Measurements from ENCODE around the gene SHC3. TPM values are rescaled to one million over a fixed set of nuclear protein-coding genes. Genes with fewer than 3 reads are reported as not detected.

Gene SHC3
- total RNA-seq, 6 donors from 2014 or later: 11.0 to 22.0 (median 14.0) TPM

DNA sequence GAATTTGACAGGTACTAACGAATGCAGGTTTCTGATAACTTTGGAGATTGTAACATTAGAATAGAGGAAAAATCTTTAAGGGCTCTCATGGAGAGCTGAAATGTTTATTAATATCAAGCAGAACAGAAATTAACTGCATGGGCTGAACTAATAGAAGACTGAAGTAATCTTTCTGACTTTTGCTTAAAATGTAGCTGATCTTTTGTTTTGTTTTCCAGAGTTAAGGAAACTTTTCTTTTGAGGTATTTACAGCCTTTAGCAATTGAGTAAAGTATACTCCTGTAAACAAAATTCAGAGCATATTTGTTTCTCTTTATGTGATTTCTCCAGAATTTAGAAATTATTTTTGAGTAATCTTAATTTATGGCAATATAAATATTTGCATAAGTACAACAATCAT is 43.9 kb downstream of the SHC3 start:
- no peak overlapping the region for H3K27ac ChIP-seq
- ATAC-seq (ENCODE audit: low FRiP score in 2 of 2) (no peak), DNase-seq (no peak)
- H3K4me1 ChIP-seq: peaks cover 0 to 9% (median 4%) of the 10 kb centered on the region in 4 donors
- H3K27me3 ChIP-seq: no peaks in the 10 kb centered on the region
- no peaks in the 10 kb centered on the region for H3K36me3 ChIP-seq
- TF ChIP-seq EP300 (IDR thresholded peaks at IDR 0.05) (no peak), POLR2A (IDR thresholded peaks at IDR 0.05) (no peak)
- TF ChIP-seq, protein P1, sequence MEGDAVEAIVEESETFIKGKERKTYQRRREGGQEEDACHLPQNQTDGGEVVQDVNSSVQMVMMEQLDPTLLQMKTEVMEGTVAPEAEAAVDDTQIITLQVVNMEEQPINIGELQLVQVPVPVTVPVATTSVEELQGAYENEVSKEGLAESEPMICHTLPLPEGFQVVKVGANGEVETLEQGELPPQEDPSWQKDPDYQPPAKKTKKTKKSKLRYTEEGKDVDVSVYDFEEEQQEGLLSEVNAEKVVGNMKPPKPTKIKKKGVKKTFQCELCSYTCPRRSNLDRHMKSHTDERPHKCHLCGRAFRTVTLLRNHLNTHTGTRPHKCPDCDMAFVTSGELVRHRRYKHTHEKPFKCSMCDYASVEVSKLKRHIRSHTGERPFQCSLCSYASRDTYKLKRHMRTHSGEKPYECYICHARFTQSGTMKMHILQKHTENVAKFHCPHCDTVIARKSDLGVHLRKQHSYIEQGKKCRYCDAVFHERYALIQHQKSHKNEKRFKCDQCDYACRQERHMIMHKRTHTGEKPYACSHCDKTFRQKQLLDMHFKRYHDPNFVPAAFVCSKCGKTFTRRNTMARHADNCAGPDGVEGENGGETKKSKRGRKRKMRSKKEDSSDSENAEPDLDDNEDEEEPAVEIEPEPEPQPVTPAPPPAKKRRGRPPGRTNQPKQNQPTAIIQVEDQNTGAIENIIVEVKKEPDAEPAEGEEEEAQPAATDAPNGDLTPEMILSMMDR (IDR thresholded peaks at IDR 0.05): no peak
- 76 to 89% methylated on average over 1 of the region's 1 CpG for WGBS, 2 donors
- no peak overlapping the region for H3K4me3 ChIP-seq
- peaks cover 0 to 4% (median 0%) of the 10 kb centered on the region in 4 donors for H3K9me3 ChIP-seq

DNA sequence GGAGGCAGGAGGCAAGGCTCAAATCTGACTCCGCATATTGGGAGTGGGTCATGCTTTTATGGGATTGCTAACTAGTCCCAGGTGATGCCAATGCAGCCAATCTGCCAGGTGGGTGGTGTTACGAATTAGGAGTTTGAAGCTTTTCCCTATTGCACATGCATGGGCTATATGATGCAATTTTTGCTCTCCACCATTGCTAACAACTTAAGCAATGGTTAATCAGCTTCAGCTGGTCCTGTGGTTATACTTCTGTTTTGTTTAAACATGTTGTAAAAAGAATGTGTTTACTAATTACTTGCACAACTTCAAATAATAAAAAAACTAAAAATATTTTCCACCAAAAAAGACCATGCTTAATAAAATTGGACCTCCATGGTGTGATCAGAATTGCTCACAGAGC is 55.7 kb downstream of the SHC3 start:
- 71 to 72% methylated on average over 2 of the region's 2 CpGs for WGBS, 2 donors
- Histone ChIP-seq H3K27me3 (no peaks in the 10 kb centered on the region), H3K4me3 (no peak overlapping the region), H3K36me3 (no peaks in the 10 kb centered on the region), H3K9me3 (no peaks in the 10 kb centered on the region), H3K4me1 (no peaks in the 10 kb centered on the region), H3K27ac (no peak overlapping the region)
- no peak for ATAC-seq (ENCODE audit: low FRiP score in 2 of 2)
- no peak for DNase-seq
- TF ChIP-seq POLR2AphosphoS5 (IDR thresholded peaks at IDR 0.05): peak in 1 of 2 donors; percentile 40
- no peak for TF ChIP-seq POLR2A (IDR thresholded peaks at IDR 0.05)

DNA sequence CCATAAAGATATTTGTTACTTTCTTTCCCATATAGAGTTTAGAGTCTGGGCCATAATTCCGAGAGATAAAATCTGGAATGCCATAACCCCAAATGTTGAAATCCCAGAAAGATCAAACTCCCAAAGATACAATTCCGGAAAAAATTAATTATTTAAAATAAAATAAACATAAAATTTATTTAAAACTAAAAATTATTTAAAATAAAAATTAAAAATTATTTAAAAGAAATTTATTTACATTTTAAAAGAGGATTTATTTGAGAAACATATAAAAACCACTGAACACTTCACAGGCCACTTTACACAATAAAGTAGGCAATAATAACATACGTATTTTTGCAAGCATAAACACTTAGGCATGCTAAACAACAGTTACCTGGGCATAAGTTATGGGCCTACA is 57.9 kb downstream of the SHC3 start:
- H3K4me1 ChIP-seq: no peaks in the 10 kb centered on the region
- no peaks in the 10 kb centered on the region for H3K27me3 ChIP-seq
- no peaks in the 10 kb centered on the region for H3K9me3 ChIP-seq
- TF ChIP-seq, protein P1 (IDR thresholded peaks at IDR 0.05): no peak
- TF ChIP-seq POLR2A (IDR thresholded peaks at IDR 0.05) (no peak), POLR2AphosphoS5 (IDR thresholded peaks at IDR 0.05) (no peak), EP300 (IDR thresholded peaks at IDR 0.05) (no peak)
- H3K4me3 ChIP-seq: no peak overlapping the region
- no peak for ATAC-seq (ENCODE audit: low FRiP score in 2 of 2)
- DNase-seq: no peak
- H3K27ac ChIP-seq: no peak overlapping the region
- no peaks in the 10 kb centered on the region for H3K36me3 ChIP-seq
- WGBS, 2 donors: 91 to 93% methylated on average over 3 of the region's 3 CpGs

DNA sequence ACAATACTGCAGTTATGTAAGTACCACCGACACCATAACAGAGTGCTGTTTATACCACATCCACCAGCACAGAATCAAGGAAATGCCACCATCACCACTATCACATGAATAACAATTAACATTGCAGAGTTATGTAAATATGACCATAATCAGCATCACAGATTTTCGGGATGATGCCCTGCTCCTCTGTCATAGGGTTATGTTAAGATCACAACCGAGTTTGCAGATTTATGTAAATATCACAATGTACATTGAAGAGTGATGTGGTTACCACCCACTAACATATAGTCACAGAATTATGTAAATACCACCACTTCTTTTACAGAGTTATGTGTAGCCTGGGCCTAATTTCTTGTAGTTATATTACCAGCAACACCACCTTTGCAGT is 61.8 kb downstream of the SHC3 start:
- DNase-seq (no peak), ATAC-seq (ENCODE audit: low FRiP score in 2 of 2) (no peak)
- H3K4me1 ChIP-seq: no peaks in the 10 kb centered on the region
- H3K27ac ChIP-seq: no peak overlapping the region
- no peaks in the 10 kb centered on the region for H3K9me3 ChIP-seq
- TF ChIP-seq POLR2A (IDR thresholded peaks at IDR 0.05) (no peak), EP300 (IDR thresholded peaks at IDR 0.05) (no peak), POLR2AphosphoS5 (IDR thresholded peaks at IDR 0.05) (no peak)
- TF ChIP-seq, protein P1 (IDR thresholded peaks at IDR 0.05): no peak
- no peaks in the 10 kb centered on the region for H3K36me3 ChIP-seq
- no peak overlapping the region for H3K4me3 ChIP-seq
- H3K27me3 ChIP-seq: no peaks in the 10 kb centered on the region
- WGBS, 2 donors: 78 to 89% methylated on average over 3 of the region's 3 CpGs

DNA sequence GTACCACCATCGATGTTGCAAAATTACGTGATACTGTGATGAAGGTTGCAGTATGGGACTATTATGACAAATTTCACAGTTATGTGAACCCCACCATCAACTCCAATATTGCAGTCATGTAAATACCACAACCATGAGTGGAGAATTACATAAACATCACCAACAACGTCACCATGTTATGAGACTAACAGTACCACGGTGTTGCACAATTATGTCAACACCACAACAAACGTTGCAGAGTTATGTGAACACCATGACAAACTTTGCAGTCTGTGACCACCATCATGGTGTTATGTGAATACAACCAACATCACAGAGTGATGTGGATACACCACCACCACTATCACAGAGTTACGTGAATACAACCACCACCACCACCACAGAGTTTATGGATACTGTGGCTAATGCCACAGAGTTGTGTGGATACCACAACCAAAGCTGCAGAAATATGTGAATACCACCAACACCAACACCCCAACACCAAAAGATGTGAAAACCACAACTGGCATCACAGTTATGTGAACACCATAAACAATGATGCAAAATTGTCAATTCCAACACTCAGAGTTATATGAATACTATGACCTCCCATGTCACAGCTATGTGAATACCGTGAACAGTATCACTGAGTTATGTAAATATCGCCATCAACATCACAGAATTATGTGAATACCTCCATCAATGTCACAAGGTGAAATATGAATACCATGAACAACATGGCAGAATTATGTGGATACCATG is 62.4 kb downstream of the SHC3 start:
- H3K4me3 ChIP-seq: no peak overlapping the region
- no peak for DNase-seq
- no peak for ATAC-seq (ENCODE audit: low FRiP score in 2 of 2)
- H3K27me3 ChIP-seq: no peaks in the 10 kb centered on the region
- H3K9me3 ChIP-seq: no peaks in the 10 kb centered on the region
- H3K27ac ChIP-seq: no peak overlapping the region
- no peaks in the 10 kb centered on the region for H3K4me1 ChIP-seq
- H3K36me3 ChIP-seq: no peaks in the 10 kb centered on the region
- 87% methylated on average over 8 of the region's 8 CpGs for WGBS, 2 donors
- TF ChIP-seq POLR2A (IDR thresholded peaks at IDR 0.05): no peak
- no peak for TF ChIP-seq POLR2AphosphoS5 (IDR thresholded peaks at IDR 0.05)
- TF ChIP-seq, protein P1 (IDR thresholded peaks at IDR 0.05): no peak
- no peak for TF ChIP-seq EP300 (IDR thresholded peaks at IDR 0.05)

All from upper lobe of left lung (tissue), 6 donors.